Erythroblast (primary cell): ENCODE results near the gene CPNE2.

Experiments
- DNase-seq, 2 experiments: peaks; one replicate each; lab custom pipeline; 2025; lab: John Stamatoyannopoulos, UW
- GATA1 ChIP-seq: IDR thresholded peaks from 2 replicates; pipeline ENCODE4 v1.6.1; 2011; ENCODE audit warnings: low read depth, mild to moderate bottlenecking, control low read depth, low read length, moderate library complexity
- POLR2A ChIP-seq: IDR thresholded peaks from 2 replicates; pipeline ENCODE4 v1.6.1; 2011; ENCODE audit warnings: mild to moderate bottlenecking, low read length

CPNE2 gene

GRCh38 chr16:57145046-57146021 lies 53.0 kb downstream of the CPNE2 start:
- TF ChIP-seq POLR2A (no peak), GATA1 (no peak)
- peak in 1 of 2 experiments; percentile 9 for DNase-seq

GRCh38 chr16:57146040-57146647 lies 53.8 kb downstream of the CPNE2 start:
- TF ChIP-seq GATA1 (no peak), POLR2A (no peak)
- no peak for DNase-seq

GRCh38 chr16:57146735-57147134 lies 54.4 kb downstream of the CPNE2 start:
- DNase-seq = peak; percentile 28 to 42
- TF ChIP-seq POLR2A (no peak), GATA1 (no peak)

- DNase-seq = no peak
- TF ChIP-seq POLR2A = no peak
- no peak for TF ChIP-seq GATA1
Observed at GRCh38 chr16:57147381-57148221, 55.2 kb downstream of the CPNE2 start.

GRCh38 chr16:57148481-57148880 lies 56.1 kb downstream of the CPNE2 start:
- DNase-seq = no peak

GRCh38 chr16:57149391-57149790 lies 57.0 kb downstream of the CPNE2 start:
- no peak for DNase-seq
- TF ChIP-seq GATA1 = no peak
- no peak for TF ChIP-seq POLR2A

More at GRCh38 chr16:57148481-57148880, 56.1 kb downstream of the CPNE2 start:
- no peak for TF ChIP-seq POLR2A
- TF ChIP-seq GATA1 = no peak

- TF ChIP-seq GATA1 (no peak), POLR2A (no peak)
- no peak for DNase-seq
Observed at GRCh38 chr16:57150682-57151330, 58.4 kb downstream of the CPNE2 start.

GRCh38 chr16:57151369-57151768 lies 59.0 kb downstream of the CPNE2 start:
- DNase-seq = no peak
- TF ChIP-seq GATA1 (no peak), POLR2A (no peak)

- TF ChIP-seq GATA1 = no peak
- no peak for TF ChIP-seq POLR2A
- DNase-seq = no peak
Observed at GRCh38 chr16:57152096-57153093, 60.0 kb downstream of the CPNE2 start.

GRCh38 chr16:57153841-57154240 lies 61.5 kb downstream of the CPNE2 start:
- TF ChIP-seq GATA1 = no peak
- no peak for TF ChIP-seq POLR2A
- DNase-seq = no peak

- no peak for DNase-seq
- no peak for TF ChIP-seq GATA1
Observed at GRCh38 chr16:57155702-57156350, 63.4 kb downstream of the CPNE2 start.
